Measurements from ENCODE around the gene CES2.

CES2 gene

DNA sequence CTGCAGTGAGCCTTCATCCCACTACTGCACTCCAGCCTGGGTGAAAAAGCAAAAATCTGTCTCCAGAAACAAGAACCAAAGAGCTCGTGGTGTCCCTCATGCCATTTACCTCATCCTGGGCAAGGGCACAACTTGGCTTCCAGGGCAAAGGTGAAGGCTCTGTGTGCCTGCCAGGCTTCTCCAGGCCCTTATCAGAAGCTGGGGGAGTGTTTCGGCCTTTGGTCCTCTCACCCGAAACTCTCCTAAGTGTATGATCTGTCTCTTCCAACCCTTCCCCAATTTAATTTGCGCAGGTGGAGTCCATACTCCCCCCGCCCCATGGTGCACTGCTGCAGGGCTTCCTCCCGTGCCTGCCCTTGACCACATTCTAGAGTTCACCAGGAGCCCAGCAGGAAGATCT, 1.1 kb downstream of the CES2 start:
- TF ChIP-seq, protein P1, sequence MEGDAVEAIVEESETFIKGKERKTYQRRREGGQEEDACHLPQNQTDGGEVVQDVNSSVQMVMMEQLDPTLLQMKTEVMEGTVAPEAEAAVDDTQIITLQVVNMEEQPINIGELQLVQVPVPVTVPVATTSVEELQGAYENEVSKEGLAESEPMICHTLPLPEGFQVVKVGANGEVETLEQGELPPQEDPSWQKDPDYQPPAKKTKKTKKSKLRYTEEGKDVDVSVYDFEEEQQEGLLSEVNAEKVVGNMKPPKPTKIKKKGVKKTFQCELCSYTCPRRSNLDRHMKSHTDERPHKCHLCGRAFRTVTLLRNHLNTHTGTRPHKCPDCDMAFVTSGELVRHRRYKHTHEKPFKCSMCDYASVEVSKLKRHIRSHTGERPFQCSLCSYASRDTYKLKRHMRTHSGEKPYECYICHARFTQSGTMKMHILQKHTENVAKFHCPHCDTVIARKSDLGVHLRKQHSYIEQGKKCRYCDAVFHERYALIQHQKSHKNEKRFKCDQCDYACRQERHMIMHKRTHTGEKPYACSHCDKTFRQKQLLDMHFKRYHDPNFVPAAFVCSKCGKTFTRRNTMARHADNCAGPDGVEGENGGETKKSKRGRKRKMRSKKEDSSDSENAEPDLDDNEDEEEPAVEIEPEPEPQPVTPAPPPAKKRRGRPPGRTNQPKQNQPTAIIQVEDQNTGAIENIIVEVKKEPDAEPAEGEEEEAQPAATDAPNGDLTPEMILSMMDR (IDR thresholded peaks at IDR 0.05; ENCODE audit: control insufficient read depth, insufficient read depth, low read depth, low read length, missing control alignments) = no peak
- no peak for DNase-seq (ENCODE audit: low read depth)
- 0 out of 2 replicates have a peak overlapping the region, but pooled peaks have one; percentile 84 for H3K4me3 ChIP-seq (ENCODE audit: control insufficient read depth, low read depth, low read length)

DNA sequence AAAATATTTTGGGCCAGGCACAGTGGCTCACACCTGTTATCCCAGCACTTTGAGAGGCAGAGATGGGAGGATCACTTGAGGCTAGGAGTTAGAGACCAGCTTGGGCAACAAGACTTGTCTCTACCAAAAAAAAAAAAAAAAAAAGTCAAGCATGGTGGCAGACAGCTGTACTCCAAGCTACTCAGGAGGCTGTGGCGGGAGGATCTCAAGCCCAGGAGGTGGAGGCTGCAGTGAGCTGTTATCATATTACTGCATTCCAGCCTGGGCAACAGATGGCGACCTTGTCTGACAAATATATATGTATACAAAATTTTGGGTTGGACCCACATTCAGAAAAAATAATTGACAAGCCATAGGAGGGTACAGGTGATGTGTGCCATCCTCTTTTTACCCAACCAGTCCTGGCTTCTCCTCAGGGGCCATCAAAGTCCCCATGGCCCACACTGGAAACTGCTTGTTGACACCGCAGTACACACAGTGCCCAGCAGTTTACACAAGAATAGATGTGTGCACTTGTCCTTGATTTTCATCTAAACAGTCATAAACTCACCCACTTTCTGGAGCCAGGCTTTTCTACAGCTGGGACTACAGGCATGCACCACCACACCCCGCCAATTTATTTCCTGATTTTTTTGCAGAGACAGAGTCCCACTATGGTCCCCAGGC, 1.7 kb downstream of the CES2 start:
- DNase-seq (ENCODE audit: low read depth) = no peak
- TF ChIP-seq, protein P1 (IDR thresholded peaks at IDR 0.05; ENCODE audit: control insufficient read depth, insufficient read depth, low read depth, low read length, missing control alignments) = no peak
- H3K4me3 ChIP-seq (ENCODE audit: control insufficient read depth, low read depth, low read length) = no peak overlapping the region

DNA sequence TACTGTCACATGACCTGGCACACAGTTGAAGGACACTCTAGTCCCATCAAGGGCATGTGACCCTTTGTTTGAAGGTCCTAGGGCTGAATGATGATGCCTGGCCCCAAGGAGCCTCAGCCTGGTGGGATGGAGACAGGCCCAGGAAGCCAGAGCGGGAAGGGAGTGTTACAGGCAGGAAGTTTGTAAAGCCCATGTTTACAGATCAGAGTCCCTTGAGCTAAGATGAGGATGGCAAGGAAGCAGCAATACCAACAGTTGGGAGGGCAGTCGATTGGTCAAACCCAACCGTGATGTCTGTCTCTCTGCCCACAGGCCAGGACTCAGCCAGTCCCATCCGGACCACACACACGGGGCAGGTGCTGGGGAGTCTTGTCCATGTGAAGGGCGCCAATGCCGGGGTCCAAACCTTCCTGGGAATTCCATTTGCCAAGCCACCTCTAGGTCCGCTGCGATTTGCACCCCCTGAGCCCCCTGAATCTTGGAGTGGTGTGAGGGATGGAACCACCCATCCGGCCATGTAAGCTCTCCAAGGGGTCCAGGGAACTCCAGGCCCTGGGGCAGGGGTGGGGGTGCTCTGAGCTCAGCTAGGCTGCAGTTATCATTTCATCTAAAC, 2.5 kb downstream of the CES2 start:
- no peak for DNase-seq (ENCODE audit: low read depth)
- H3K4me3 ChIP-seq (ENCODE audit: control insufficient read depth, low read depth, low read length) = no peak overlapping the region
- TF ChIP-seq, protein P1 (IDR thresholded peaks at IDR 0.05; ENCODE audit: control insufficient read depth, insufficient read depth, low read depth, low read length, missing control alignments) = no peak

DNA sequence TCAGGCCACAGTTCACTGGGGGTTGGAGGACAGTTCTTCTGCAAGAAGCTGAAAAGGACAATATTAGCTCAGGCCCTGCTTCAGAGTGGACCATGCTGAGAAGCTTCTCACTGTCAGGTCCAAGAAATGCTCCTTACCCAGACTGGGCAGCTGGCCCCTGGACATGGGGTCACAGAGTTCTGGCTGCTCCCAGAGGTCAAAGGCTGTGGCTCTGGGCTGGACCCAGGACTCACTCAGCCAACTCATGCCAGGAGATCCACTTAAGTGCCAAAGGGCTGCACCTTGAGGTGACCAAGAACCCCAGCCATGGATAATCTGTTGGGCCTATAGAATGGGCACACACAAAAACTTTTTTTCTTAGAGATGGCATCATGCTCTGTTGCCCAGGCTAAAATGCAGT, 4.0 kb downstream of the CES2 start:
- no peak for DNase-seq (ENCODE audit: low read depth)
- TF ChIP-seq, protein P1 (IDR thresholded peaks at IDR 0.05; ENCODE audit: control insufficient read depth, insufficient read depth, low read depth, low read length, missing control alignments) = no peak
- no peak overlapping the region for H3K4me3 ChIP-seq (ENCODE audit: control insufficient read depth, low read depth, low read length)

DNA sequence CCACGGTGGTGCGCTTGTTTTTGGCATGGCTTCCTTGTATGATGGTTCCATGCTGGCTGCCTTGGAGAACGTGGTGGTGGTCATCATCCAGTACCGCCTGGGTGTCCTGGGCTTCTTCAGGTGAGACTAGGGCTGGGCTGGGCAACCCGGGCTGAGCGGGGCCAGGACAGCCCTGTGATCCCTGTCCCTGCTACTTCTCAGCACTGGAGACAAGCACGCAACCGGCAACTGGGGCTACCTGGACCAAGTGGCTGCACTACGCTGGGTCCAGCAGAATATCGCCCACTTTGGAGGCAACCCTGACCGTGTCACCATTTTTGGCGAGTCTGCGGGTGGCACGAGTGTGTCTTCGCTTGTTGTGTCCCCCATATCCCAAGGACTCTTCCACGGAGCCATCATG, 4.9 kb downstream of the CES2 start:
- DNase-seq (ENCODE audit: low read depth) = no peak
- no peak overlapping the region for H3K4me3 ChIP-seq (ENCODE audit: control insufficient read depth, low read depth, low read length)
- TF ChIP-seq, protein P1 (IDR thresholded peaks at IDR 0.05; ENCODE audit: control insufficient read depth, insufficient read depth, low read depth, low read length, missing control alignments) = no peak

DNA sequence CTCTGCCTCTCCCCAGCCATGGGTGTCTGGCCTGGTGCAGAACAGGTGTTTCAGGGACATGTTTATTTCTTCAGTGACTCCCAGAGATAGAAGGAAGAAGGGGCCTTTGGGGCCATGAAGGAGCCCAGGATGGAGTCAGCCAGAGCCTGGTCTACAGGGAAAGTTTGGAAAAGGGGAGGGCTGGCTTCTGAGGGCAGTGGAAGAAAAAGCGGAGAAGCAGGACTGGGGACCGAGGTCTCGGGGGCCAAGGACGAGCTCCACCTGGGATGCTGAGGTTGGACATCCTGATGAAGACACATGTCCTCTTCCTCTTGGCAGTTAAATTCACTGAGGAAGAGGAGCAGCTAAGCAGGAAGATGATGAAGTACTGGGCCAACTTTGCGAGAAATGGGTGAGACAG, 7.7 kb downstream of the CES2 start:
- H3K4me3 ChIP-seq (ENCODE audit: control insufficient read depth, low read depth, low read length) = no peak overlapping the region
- DNase-seq (ENCODE audit: low read depth) = no peak
- TF ChIP-seq, protein P1 (IDR thresholded peaks at IDR 0.05; ENCODE audit: control insufficient read depth, insufficient read depth, low read depth, low read length, missing control alignments) = no peak
